Measurements from ENCODE around the gene P4HB. TPM values are rescaled to one million over a fixed set of nuclear protein-coding genes. Genes with fewer than 3 reads are reported as not detected.

Gene P4HB
- total and polyA plus RNA-seq, 2 of the 4 experiments (the other 2 are of a cell fraction) = 599 to 932 TPM

GRCh38 chr17:81888105-81888987 lies 28.0 kb upstream of the P4HB start:
- H4K20me1 ChIP-seq (ENCODE audit: insufficient read depth, low read length) = peaks cover 20% of the 10 kb centered on the region
- no peak overlapping the region for H2BK120ac ChIP-seq (ENCODE audit: low read depth, low read length)
- H3K9me1 ChIP-seq (ENCODE audit: insufficient read depth, low read length) = 0 out of 2 replicates have a peak, but pooled peaks cover 4% of the 10 kb centered on the region
- no peak overlapping the region for H3K4me2 ChIP-seq (ENCODE audit: low read depth, low read length)
- H2BK5ac ChIP-seq (ENCODE audit: low read depth, low read length, poor library complexity, severe bottlenecking) = no peak overlapping the region
- H2AK9ac ChIP-seq (replicated peaks; ENCODE audit: low read depth, low read length, poor library complexity) = no peak overlapping the region
- 95% methylated on average over 26 of the region's 44 CpGs; no CpG with 5 or more reads in 1 of the 2 experiments for WGBS, 2 experiments (ENCODE audit: extremely low coverage in 2 of 2, insufficient read length in 1 of 2)
- H3K27me3 ChIP-seq (ENCODE audit: control insufficient read depth, insufficient read depth, low read length) = no peaks in the 10 kb centered on the region
- no peak for DNase-seq
- no peaks in the 10 kb centered on the region for H3K9me3 ChIP-seq (ENCODE audit: control insufficient read depth, insufficient read depth, low read length)
- POLR2A ChIA-PET (ENCODE audit: unreplicated experiment) = no interaction called here
- no peak overlapping the region for H2AFZ ChIP-seq (replicated peaks; ENCODE audit: low read length, poor library complexity)
- in situ Hi-C loops (cut with MboI; ENCODE audit: low sequenced_read_pairs) = no loop called here
- H4K5ac ChIP-seq (ENCODE audit: low read depth, low read length) = no peak overlapping the region
- no peak overlapping the region for H3K27ac ChIP-seq (ENCODE audit: insufficient read depth, low read length)
- intact Hi-C loops (cut with micrococcal nuclease) = no loop called here
- H4K8ac ChIP-seq (ENCODE audit: low read depth in 2 of 2, low read length in 2 of 2) = no peak overlapping the region
- H3K4ac ChIP-seq (ENCODE audit: low read depth, low read length) = no peak overlapping the region
- H3K36me3 ChIP-seq (ENCODE audit: control insufficient read depth, insufficient read depth, low read length) = peaks cover 58% of the 10 kb centered on the region
- ATAC-seq (ENCODE audit: low read depth) = no peak
- no TSS peak for BruUV-seq (replicated peaks)
- H3K4me1 ChIP-seq (ENCODE audit: control insufficient read depth, insufficient read depth, low read length) = peaks cover 4% of the 10 kb centered on the region; the same call in 1 of the 2 replicates
- H3K56ac ChIP-seq (ENCODE audit: extremely low read depth, insufficient read depth, low read length) = no peak overlapping the region
- H3K9ac ChIP-seq (ENCODE audit: low read depth, low read length) = no peak overlapping the region
- H3K79me1 ChIP-seq (ENCODE audit: low read depth in 1 of 2, low read length in 2 of 2) = peaks cover 42 to 73% of the 10 kb centered on the region in 2 experiments
- TF ChIP-seq CTCF (conservative IDR thresholded peaks at IDR 0.05; ENCODE audit: low read depth, low read length) (no peak), CEBPB (IDR thresholded peaks at IDR 0.05; ENCODE audit: low read depth, low read length) (no peak), NFE2L2 (IDR thresholded peaks at IDR 0.05; ENCODE audit: low read depth, low read length) (no peak)
- CTCF ChIA-PET = no interaction called here
- H3K14ac ChIP-seq (replicated peaks; ENCODE audit: low read depth, low read length) = no peak overlapping the region
- H3K4me3 ChIP-seq (ENCODE audit: insufficient read depth, low read depth, low read length) = no peak overlapping the region
- H3K23ac ChIP-seq (ENCODE audit: low read depth, low read length) = no peak overlapping the region
- H4K91ac ChIP-seq (ENCODE audit: insufficient read depth, low read depth, low read length) = no peak overlapping the region
- H2BK15ac ChIP-seq (ENCODE audit: low read depth, low read length) = no peak overlapping the region
- no peak overlapping the region for H3K18ac ChIP-seq (ENCODE audit: low read depth, low read length)
- H2AK5ac ChIP-seq (ENCODE audit: low read depth, low read length) = no peak overlapping the region
- no peak overlapping the region for H2BK20ac ChIP-seq (ENCODE audit: low read depth, low read length)
- dilution Hi-C loops (cut with HindIII; ENCODE audit: low sequenced_read_pairs, unreplicated experiment) = no loop called here
